GM15510 (cell line): ENCODE results near the gene TFIP11.

Experiments used
- POLR2A ChIP-seq: IDR thresholded peaks from 3 replicates; pipeline ENCODE4 v1.6.1; 2011; ENCODE audit warnings: borderline replicate concordance; ENCODE audit not compliant: insufficient read length; ENCODE audit errors: extremely low read depth

TFIP11 gene

GRCh38 chr22:26481112-26481693 lies 31.1 kb downstream of the TFIP11 start:
- TF ChIP-seq POLR2A, result no peak

GRCh38 chr22:26480611-26480932 lies 31.7 kb downstream of the TFIP11 start:
- TF ChIP-seq POLR2A, result no peak

GRCh38 chr22:26479792-26480610 lies 32.3 kb downstream of the TFIP11 start:
- TF ChIP-seq POLR2A, result no peak

- TF ChIP-seq POLR2A, result no peak
These were observed 33.1 kb downstream of the TFIP11 start for GRCh38 chr22:26479043-26479791.

- TF ChIP-seq POLR2A, result no peak
These were observed 34.9 kb downstream of the TFIP11 start for GRCh38 chr22:26477341-26477731.

GRCh38 chr22:26476705-26477340 lies 35.5 kb downstream of the TFIP11 start:
- TF ChIP-seq POLR2A, result no peak

- no peak for TF ChIP-seq POLR2A
These were observed 37.6 kb downstream of the TFIP11 start for GRCh38 chr22:26474682-26475081.

- no peak for TF ChIP-seq POLR2A
These were observed 40.8 kb downstream of the TFIP11 start for GRCh38 chr22:26471522-26471921.

GRCh38 chr22:26470807-26471206 lies 41.5 kb downstream of the TFIP11 start:
- TF ChIP-seq POLR2A, result no peak

- TF ChIP-seq POLR2A, result no peak
These were observed 46.1 kb downstream of the TFIP11 start for GRCh38 chr22:26466196-26466595.

GRCh38 chr22:26464312-26464711 lies 48.0 kb downstream of the TFIP11 start:
- no peak for TF ChIP-seq POLR2A

GRCh38 chr22:26463688-26464087 lies 48.6 kb downstream of the TFIP11 start:
- TF ChIP-seq POLR2A, result no peak

- no peak for TF ChIP-seq POLR2A
These were observed 49.1 kb downstream of the TFIP11 start for GRCh38 chr22:26463101-26463661.

- no peak for TF ChIP-seq POLR2A
These were observed 49.6 kb downstream of the TFIP11 start for GRCh38 chr22:26462641-26463040.

- TF ChIP-seq POLR2A, result no peak
These were observed 50.2 kb downstream of the TFIP11 start for GRCh38 chr22:26462051-26462450.
